WTC11 (cell line): ENCODE data around the gene CMTM4. TPM values are rescaled to one million over a fixed set of nuclear protein-coding genes. Genes with fewer than 3 reads are reported as not detected.
"Not testable (repeated sequence)": the region's sequence is repeated elsewhere in the genome, so short reads cannot be mapped to it uniquely, and the experiment has no call there.

ENCODE experiments used
- ATAC-seq: fragments of 200-7000 bp; cut with Tn5 transposase; 2 replicates; pipeline ENCODE4 v1.10.0; 2021; ENCODE audit warnings: mild to moderate bottlenecking, moderate library complexity
- CTCF ChIA-PET: fragments of 300-600 bp; sonication (Branson Sonifier 250); formaldehyde crosslinking; loops from one replicate; lab custom pipeline; 2021; ENCODE audit warnings: antibody characterized with exemption; lab: Charles Lee
- POLR2A ChIA-PET: fragments of 350-600 bp; sonication (Branson Sonifier 250); formaldehyde crosslinking; loops from one replicate; lab custom pipeline; 2021; ENCODE audit warnings: antibody characterized with exemption; lab: Charles Lee
- DNase-seq: peaks from one replicate; pipeline ENCODE4 v3.0.0; 2021; ENCODE audit warnings: low spot score
- H3K27ac Mint-ChIP-seq: 2 replicates; pipeline ENCODE4 v1.8.0; 2021; ENCODE audit warnings: mixed read lengths
- H3K27me3 Mint-ChIP-seq: 2 replicates; pipeline ENCODE4 v1.8.0; 2021; ENCODE audit warnings: low read depth, mild to moderate bottlenecking, moderate library complexity, mixed read lengths
- H3K36me3 Mint-ChIP-seq: 2 replicates; pipeline ENCODE4 v1.8.0; 2021; ENCODE audit warnings: mixed read lengths
- H3K4me1 Mint-ChIP-seq: 2 replicates; pipeline ENCODE4 v1.8.0; 2022; ENCODE audit warnings: mixed read lengths
- H3K4me3 Mint-ChIP-seq: 2 replicates; pipeline ENCODE4 v1.8.0; 2021; ENCODE audit warnings: mild to moderate bottlenecking, moderate library complexity, mixed read lengths
- H3K9me3 Mint-ChIP-seq: 2 replicates; pipeline ENCODE4 v1.8.0; 2021; ENCODE audit warnings: mixed read lengths
- ELF4 ChIP-seq: sonication (generic); formaldehyde crosslinking; IDR thresholded peaks from 2 replicates; pipeline ENCODE4 v1.8.1; 2022; ENCODE audit warnings: low read depth, mild to moderate bottlenecking, moderate library complexity, missing genetic modification reagents
- HMGA2 ChIP-seq: fragments of 250-450 bp; sonication (Bioruptor Pico); IDR thresholded peaks from 2 replicates; pipeline ENCODE4 v1.4.0; 2021; ENCODE audit warnings: mild to moderate bottlenecking, moderate library complexity
- MXD4 ChIP-seq: fragments of 250-450 bp; sonication (Bioruptor Pico); IDR thresholded peaks from 2 replicates; pipeline ENCODE4 v1.8.0; 2021; ENCODE audit warnings: mild to moderate bottlenecking, moderate library complexity, borderline replicate concordance
- NR1H2 ChIP-seq: sonication (generic); formaldehyde crosslinking; IDR thresholded peaks from 2 replicates; pipeline ENCODE4 v1.9.0; 2021; ENCODE audit warnings: mild to moderate bottlenecking, moderate library complexity, missing genetic modification reagents
- NR2C2 ChIP-seq: sonication (generic); formaldehyde crosslinking; IDR thresholded peaks from 2 replicates; pipeline ENCODE4 v1.8.0; 2022; ENCODE audit warnings: mild to moderate bottlenecking, missing genetic modification reagents
- SMAD3 ChIP-seq: sonication (generic); formaldehyde crosslinking; IDR thresholded peaks from 2 replicates; pipeline ENCODE4 v1.8.0; 2022; ENCODE audit warnings: missing genetic modification reagents, mild to moderate bottlenecking, borderline replicate concordance
- TEAD1 ChIP-seq: sonication (generic); formaldehyde crosslinking; IDR thresholded peaks from 2 replicates; pipeline ENCODE4 v1.8.0; 2022; ENCODE audit warnings: mild to moderate bottlenecking, missing genetic modification reagents
- ZNF317 ChIP-seq: sonication (generic); formaldehyde crosslinking; IDR thresholded peaks from 2 replicates; pipeline ENCODE4 v1.8.1; 2023; ENCODE audit warnings: low read depth, mild to moderate bottlenecking, moderate library complexity, missing genetic modification reagents, borderline replicate concordance
- total RNA-seq: library from RNA; stranded (reverse); gene quantifications from 3 replicates; pipeline ENCODE4 v1.2.3, GENCODE V29; 2021
- TF ChIP-seq, protein P1 (sequence below): sonication (generic); formaldehyde crosslinking; IDR thresholded peaks from 2 replicates; pipeline ENCODE4 v1.8.0; 2023; ENCODE audit warnings: missing genetic modification reagents, mild to moderate bottlenecking, borderline replicate concordance
- TF ChIP-seq, protein P2 (sequence below): fragments of 250-450 bp; sonication (Bioruptor Pico); conservative IDR thresholded peaks from 2 replicates; pipeline ENCODE4 v1.9.0; 2021; ENCODE audit warnings: mild to moderate bottlenecking
- TF ChIP-seq, protein P3 (sequence below): sonication (generic); formaldehyde crosslinking; IDR thresholded peaks from 2 replicates; pipeline ENCODE4 v1.8.1; 2022; ENCODE audit warnings: low read depth, missing genetic modification reagents, borderline replicate concordance
- TF ChIP-seq, protein P4 (sequence below): sonication (generic); formaldehyde crosslinking; IDR thresholded peaks from 2 replicates; pipeline ENCODE4 v1.8.1; 2023; ENCODE audit warnings: mild to moderate bottlenecking, missing genetic modification reagents, moderate library complexity
- TF ChIP-seq, protein P5 (sequence below): fragments of 250-450 bp; sonication (Bioruptor Pico); IDR thresholded peaks from 2 replicates; pipeline ENCODE4 v1.9.0; 2021; ENCODE audit warnings: mild to moderate bottlenecking, borderline replicate concordance

Gene CMTM4
- total RNA-seq, 1 experiment from 2014 or later = 56.2 TPM

DNA sequence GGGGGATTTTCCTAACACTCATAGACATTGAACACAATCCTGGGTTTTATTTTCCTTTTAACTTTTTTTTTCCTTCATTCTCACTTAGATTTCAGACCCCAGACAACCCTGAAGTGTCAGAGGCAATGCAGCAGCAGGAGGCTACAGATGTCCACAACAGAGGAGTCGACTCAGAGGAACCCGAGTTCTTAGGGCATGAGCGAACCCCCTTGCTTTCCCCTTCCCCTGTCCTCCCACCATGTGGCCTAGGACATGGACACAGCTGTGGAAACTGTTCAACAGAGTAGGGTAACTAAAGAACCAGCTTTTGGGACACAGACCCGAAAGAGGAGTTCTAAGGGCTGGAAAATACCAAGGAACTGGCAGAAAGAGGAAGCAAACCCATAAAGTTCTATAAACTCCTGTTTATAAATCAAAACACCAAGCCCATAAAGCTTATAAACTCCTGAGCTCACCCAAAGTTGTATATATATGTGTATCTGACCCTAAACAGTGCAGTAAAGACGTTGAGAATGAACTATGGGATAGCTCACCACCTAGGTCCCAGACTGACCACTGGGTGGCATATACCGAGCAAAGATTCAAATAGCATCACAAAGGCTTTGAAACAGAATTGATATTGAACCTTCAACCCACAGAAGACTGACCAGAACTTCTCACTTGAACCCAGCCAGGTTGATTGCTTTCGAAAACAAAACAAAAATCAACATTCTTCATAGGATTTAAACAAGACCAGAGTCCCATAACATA lies 33.9 kb downstream of the CMTM4 start:
- TF ChIP-seq, protein P1, sequence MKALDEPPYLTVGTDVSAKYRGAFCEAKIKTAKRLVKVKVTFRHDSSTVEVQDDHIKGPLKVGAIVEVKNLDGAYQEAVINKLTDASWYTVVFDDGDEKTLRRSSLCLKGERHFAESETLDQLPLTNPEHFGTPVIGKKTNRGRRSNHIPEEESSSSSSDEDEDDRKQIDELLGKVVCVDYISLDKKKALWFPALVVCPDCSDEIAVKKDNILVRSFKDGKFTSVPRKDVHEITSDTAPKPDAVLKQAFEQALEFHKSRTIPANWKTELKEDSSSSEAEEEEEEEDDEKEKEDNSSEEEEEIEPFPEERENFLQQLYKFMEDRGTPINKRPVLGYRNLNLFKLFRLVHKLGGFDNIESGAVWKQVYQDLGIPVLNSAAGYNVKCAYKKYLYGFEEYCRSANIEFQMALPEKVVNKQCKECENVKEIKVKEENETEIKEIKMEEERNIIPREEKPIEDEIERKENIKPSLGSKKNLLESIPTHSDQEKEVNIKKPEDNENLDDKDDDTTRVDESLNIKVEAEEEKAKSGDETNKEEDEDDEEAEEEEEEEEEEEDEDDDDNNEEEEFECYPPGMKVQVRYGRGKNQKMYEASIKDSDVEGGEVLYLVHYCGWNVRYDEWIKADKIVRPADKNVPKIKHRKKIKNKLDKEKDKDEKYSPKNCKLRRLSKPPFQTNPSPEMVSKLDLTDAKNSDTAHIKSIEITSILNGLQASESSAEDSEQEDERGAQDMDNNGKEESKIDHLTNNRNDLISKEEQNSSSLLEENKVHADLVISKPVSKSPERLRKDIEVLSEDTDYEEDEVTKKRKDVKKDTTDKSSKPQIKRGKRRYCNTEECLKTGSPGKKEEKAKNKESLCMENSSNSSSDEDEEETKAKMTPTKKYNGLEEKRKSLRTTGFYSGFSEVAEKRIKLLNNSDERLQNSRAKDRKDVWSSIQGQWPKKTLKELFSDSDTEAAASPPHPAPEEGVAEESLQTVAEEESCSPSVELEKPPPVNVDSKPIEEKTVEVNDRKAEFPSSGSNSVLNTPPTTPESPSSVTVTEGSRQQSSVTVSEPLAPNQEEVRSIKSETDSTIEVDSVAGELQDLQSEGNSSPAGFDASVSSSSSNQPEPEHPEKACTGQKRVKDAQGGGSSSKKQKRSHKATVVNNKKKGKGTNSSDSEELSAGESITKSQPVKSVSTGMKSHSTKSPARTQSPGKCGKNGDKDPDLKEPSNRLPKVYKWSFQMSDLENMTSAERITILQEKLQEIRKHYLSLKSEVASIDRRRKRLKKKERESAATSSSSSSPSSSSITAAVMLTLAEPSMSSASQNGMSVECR (CRISPR knock-in tag) = no peak
- TF ChIP-seq, protein P2, sequence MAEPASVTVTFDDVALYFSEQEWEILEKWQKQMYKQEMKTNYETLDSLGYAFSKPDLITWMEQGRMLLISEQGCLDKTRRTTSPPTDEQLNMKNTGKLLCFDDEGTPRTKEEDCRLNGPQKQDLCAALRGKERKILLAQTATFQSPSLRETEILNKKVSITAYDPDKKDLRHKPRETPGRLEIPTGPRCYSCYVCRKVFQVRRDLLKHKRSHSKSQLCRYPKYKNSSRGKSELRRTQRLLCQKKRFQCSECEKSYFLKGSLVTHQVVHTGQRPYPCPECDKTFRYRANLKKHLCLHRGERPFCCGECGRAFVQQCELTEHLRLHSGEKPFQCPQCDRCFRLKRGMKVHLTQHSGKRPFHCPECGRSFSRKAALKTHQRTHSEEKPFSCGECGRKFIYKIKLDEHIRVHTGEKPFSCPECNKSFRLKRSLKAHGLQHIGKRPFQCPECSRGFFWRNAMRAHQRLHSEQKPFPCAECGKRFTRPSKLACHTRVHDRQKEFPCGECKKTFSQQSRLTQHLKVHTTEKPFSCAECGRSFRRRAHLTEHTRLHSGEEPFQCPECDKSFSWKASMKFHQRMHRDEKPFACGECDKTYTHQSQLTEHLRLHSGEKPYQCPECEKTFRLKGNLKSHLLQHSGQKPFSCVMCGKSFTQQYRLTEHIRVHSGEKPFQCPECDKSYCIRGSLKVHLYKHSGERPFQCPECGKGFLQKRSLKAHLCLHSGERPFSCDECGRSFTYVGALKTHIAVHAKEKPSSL (CRISPR knock-in tag) = no peak
- no peak for TF ChIP-seq NR2C2 (CRISPR knock-in tag)
- no peak for TF ChIP-seq MXD4 (CRISPR knock-in tag)
- TF ChIP-seq, protein P3, sequence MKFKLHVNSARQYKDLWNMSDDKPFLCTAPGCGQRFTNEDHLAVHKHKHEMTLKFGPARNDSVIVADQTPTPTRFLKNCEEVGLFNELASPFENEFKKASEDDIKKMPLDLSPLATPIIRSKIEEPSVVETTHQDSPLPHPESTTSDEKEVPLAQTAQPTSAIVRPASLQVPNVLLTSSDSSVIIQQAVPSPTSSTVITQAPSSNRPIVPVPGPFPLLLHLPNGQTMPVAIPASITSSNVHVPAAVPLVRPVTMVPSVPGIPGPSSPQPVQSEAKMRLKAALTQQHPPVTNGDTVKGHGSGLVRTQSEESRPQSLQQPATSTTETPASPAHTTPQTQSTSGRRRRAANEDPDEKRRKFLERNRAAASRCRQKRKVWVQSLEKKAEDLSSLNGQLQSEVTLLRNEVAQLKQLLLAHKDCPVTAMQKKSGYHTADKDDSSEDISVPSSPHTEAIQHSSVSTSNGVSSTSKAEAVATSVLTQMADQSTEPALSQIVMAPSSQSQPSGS = no peak
- Mint-ChIP-seq H3K36me3 (no peaks in the 10 kb centered on the region), H3K4me3 (no peak overlapping the region), H3K27ac (peak overlapping the region; percentile 23; the same call in 1 of the 2 replicates), H3K9me3 (no peaks in the 10 kb centered on the region), H3K27me3 (no peaks in the 10 kb centered on the region), H3K4me1 (peaks cover 17% of the 10 kb centered on the region)
- POLR2A ChIA-PET = no interaction called here
- no peak for DNase-seq
- CTCF ChIA-PET = interaction anchor here (0.5 to 5.1 kb wide), 18 partner anchors 9 to 210 kb away, joined by 3 to 80 read pairs (median 5); partner anchors contain the start of genes DYNC1LI2 and NAE1
- peak; percentile 52 for ATAC-seq

DNA sequence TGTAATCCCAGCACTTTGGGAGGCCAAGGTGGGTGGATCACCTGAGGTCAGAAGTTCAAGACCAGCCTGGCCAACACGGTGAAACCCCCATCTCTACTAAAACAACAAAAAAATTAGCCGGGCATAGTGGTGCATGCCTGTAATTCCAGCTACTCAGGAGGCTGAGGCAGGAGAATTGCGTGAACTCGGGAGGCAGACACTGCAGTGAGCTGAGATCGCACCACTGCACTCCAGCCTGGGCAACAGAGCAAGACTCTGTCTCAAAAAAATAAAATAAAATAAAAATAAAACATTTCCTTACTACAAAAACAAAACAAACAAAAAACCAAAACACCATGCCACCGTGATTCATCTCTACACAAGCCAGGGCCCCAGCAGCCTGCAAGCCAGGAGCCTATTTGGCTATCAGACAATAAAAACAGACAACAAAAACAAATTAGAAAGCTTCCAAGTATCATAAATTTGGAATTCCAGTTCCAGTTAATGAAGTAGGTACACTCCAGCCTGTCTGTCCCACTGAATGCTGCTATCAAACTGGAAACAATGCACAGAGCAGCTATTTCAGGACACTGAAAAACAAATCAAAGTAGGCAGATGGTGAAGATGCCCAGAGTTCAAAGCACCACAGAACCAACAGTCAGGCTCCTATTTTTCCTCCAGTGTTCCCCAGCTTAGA lies 34.7 kb downstream of the CMTM4 start:
- Mint-ChIP-seq H3K27ac (peak overlapping the region; percentile 60; the same call in 1 of the 2 replicates), H3K4me1 (peaks cover 17% of the 10 kb centered on the region)
- not testable (repeated sequence) for ATAC-seq, H3K36me3 Mint-ChIP-seq, H3K4me3 Mint-ChIP-seq, H3K9me3 Mint-ChIP-seq, DNase-seq, H3K27me3 Mint-ChIP-seq
- ChIA-PET POLR2A (interaction anchor here (0.6 kb wide), 2 partner anchors 37 to 198 kb away, joined by 3 to 8 read pairs; no protein-coding TSS in a partner anchor), CTCF (interaction anchor here (0.7 to 5.1 kb wide), 12 partner anchors 9 to 255 kb away, joined by 3 to 80 read pairs (median 6); partner anchors contain the start of genes CMTM4, DYNC1LI2 and NAE1)

DNA sequence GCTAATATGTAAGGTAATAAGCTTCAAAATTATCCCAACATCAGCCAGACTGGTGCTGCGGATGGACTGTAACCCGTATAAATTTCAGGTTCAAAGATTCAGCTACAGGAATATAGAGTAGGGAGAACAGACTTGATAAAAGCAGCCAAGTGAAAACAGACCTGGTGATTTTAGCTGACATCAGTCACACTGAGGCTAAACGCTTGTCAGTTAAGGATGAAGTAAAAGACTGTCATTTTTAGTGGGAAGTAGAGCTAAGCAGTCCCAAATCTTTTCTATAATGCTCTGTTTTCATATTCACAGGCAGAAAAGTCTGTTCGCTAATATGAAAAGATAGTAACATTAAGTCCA lies 35.4 kb downstream of the CMTM4 start:
- TF ChIP-seq ELF4 (CRISPR knock-in tag) (no peak), NR1H2 (CRISPR knock-in tag) (no peak), MXD4 (CRISPR knock-in tag) (no peak), HMGA2 (CRISPR knock-in tag) (no peak), ZNF317 (no peak), SMAD3 (CRISPR knock-in tag) (no peak), TEAD1 (CRISPR knock-in tag) (no peak)
- TF ChIP-seq, protein P4, sequence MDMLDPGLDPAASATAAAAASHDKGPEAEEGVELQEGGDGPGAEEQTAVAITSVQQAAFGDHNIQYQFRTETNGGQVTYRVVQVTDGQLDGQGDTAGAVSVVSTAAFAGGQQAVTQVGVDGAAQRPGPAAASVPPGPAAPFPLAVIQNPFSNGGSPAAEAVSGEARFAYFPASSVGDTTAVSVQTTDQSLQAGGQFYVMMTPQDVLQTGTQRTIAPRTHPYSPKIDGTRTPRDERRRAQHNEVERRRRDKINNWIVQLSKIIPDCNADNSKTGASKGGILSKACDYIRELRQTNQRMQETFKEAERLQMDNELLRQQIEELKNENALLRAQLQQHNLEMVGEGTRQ = no peak
- TF ChIP-seq, protein P5, sequence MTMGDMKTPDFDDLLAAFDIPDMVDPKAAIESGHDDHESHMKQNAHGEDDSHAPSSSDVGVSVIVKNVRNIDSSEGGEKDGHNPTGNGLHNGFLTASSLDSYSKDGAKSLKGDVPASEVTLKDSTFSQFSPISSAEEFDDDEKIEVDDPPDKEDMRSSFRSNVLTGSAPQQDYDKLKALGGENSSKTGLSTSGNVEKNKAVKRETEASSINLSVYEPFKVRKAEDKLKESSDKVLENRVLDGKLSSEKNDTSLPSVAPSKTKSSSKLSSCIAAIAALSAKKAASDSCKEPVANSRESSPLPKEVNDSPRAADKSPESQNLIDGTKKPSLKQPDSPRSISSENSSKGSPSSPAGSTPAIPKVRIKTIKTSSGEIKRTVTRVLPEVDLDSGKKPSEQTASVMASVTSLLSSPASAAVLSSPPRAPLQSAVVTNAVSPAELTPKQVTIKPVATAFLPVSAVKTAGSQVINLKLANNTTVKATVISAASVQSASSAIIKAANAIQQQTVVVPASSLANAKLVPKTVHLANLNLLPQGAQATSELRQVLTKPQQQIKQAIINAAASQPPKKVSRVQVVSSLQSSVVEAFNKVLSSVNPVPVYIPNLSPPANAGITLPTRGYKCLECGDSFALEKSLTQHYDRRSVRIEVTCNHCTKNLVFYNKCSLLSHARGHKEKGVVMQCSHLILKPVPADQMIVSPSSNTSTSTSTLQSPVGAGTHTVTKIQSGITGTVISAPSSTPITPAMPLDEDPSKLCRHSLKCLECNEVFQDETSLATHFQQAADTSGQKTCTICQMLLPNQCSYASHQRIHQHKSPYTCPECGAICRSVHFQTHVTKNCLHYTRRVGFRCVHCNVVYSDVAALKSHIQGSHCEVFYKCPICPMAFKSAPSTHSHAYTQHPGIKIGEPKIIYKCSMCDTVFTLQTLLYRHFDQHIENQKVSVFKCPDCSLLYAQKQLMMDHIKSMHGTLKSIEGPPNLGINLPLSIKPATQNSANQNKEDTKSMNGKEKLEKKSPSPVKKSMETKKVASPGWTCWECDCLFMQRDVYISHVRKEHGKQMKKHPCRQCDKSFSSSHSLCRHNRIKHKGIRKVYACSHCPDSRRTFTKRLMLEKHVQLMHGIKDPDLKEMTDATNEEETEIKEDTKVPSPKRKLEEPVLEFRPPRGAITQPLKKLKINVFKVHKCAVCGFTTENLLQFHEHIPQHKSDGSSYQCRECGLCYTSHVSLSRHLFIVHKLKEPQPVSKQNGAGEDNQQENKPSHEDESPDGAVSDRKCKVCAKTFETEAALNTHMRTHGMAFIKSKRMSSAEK (CRISPR knock-in tag) = no peak
- Mint-ChIP-seq H3K27me3 (no peaks in the 10 kb centered on the region), H3K27ac (peak overlapping the region; percentile 59; the same call in 1 of the 2 replicates), H3K36me3 (no peaks in the 10 kb centered on the region), H3K4me1 (peaks cover 17% of the 10 kb centered on the region), H3K4me3 (no peak overlapping the region), H3K9me3 (no peaks in the 10 kb centered on the region)
- POLR2A ChIA-PET = interaction anchor here (0.6 kb wide), 3 partner anchors 16 to 199 kb away, joined by 3 to 8 read pairs (median 3); no protein-coding TSS in a partner anchor
- no peak for DNase-seq
- CTCF ChIA-PET = interaction anchor here (0.8 to 5.1 kb wide), 10 partner anchors 10 to 254 kb away, joined by 3 to 80 read pairs (median 4); partner anchors contain the start of genes CMTM4 and DYNC1LI2
- ATAC-seq = no peak
